H1 (cell line): Measurements from ENCODE around the gene LTBP1. TPM values are rescaled to one million over a fixed set of nuclear protein-coding genes. Genes with fewer than 3 reads are reported as not detected.

Experiments
- ASH2L ChIP-seq: fragments of 200-600, 300-600 bp; sonication (generic); IDR thresholded peaks from one replicate; pipeline ENCODE4 v1.7.1; 2017; ENCODE audit warnings: low read length
- JUND ChIP-seq: IDR thresholded peaks from 2 replicates; pipeline ENCODE4 v1.6.1; 2011; ENCODE audit warnings: mild to moderate bottlenecking, improper control_type of control experiment, low read length
- NRF1 ChIP-seq: IDR thresholded peaks from 2 replicates; pipeline ENCODE4 v1.6.1; 2011; ENCODE audit warnings: mild to moderate bottlenecking, low read depth, low read length, improper control_type of control experiment
- PHF8 ChIP-seq: fragments of 200-600 bp; sonication (generic); conservative IDR thresholded peaks from 2 replicates; pipeline ENCODE4 v1.7.1; 2012; ENCODE audit warnings: low read depth, mild to moderate bottlenecking, inconsistent platforms, low read length, moderate library complexity
- POLR2AphosphoS5 ChIP-seq: IDR thresholded peaks from 2 replicates; pipeline ENCODE4 v1.6.1; 2011; ENCODE audit warnings: low read depth, low read length
- RFX5 ChIP-seq: IDR thresholded peaks from 2 replicates; pipeline ENCODE4 v1.6.1; 2011; ENCODE audit warnings: low read depth, low read length, improper control_type of control experiment, borderline replicate concordance
- SRF ChIP-seq: IDR thresholded peaks from 2 replicates; pipeline ENCODE4 v1.6.1; 2011; ENCODE audit warnings: mild to moderate bottlenecking, low read depth, low read length, moderate library complexity
- TAF1 ChIP-seq: IDR thresholded peaks from 2 replicates; pipeline ENCODE4 v1.6.1; 2011; ENCODE audit warnings: mild to moderate bottlenecking, low read depth, low read length
- TBP ChIP-seq: IDR thresholded peaks from 2 replicates; pipeline ENCODE4 v1.6.1; 2011; ENCODE audit warnings: low read depth, low read length, improper control_type of control experiment
- polyA plus RNA-seq, 7 experiments: library from polyadenylated mRNA; depleted of rRNA in 3 of 7; stranded (reverse) in 5 of 7; unstranded in 2 of 7; fragments of >200 nt in 5 of 7; fragments of 200-250 nt in 2 of 7; gene quantifications; 1 replicate in 5 of 7; 2 replicates in 1 of 7; 4 replicates in 1 of 7; pipeline versions ENCODE4 v1.2.1 to v1.2.3, GENCODE V29; 2011 to 2013; ENCODE audit warnings: missing spikeins in 2 of 7, mixed read lengths in 2 of 7
- total RNA-seq: library from RNA; stranded (reverse); fragmentation: NEBNext Ultra II Directional; extraction: Animal tissue kit (Norgen Biotek cat#: 25700); gene quantifications from 2 replicates; pipeline ENCODE4 v1.2.1, GENCODE V29; 2021
- TF ChIP-seq, protein P1 (sequence below): fragments of 300-600 bp; sonication (generic); IDR thresholded peaks from 2 replicates; pipeline ENCODE4 v1.7.1; 2012; ENCODE audit warnings: low read length, moderate library complexity, mild to moderate bottlenecking, inconsistent platforms; ENCODE audit not compliant: insufficient replicate concordance

The LTBP1 gene
- total and polyA plus RNA-seq, 2 of the 8 experiments (the other 6 are each of a cell fraction or from before 2014, with no cell fraction given) = 15.4 to 24.7 TPM

DNA sequence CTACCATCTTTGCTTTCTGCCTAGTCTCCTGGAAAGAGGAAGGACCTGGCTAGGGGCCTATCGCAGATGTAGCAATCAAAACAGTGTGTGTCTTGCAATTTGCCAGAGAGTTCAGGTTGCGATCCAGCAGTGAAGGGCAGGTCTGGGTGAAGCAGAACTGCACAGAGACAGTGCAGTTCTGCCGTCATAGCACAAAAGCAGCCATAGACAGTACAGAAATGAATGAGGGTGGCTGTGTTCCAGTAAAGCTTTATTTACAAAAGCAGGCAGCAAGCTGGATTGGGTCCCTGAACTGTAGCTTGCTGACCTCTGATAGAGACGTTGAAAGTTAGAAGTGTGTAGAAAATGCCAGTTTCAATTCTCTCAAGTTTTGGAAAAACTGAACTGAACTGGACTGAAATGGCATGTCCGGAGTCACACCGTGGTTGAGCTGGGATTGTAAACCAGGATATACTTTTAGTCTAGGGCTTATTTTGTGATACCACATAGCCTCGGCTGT, 186.8 kb downstream of the LTBP1 start (continued):
- TF ChIP-seq, protein P1, sequence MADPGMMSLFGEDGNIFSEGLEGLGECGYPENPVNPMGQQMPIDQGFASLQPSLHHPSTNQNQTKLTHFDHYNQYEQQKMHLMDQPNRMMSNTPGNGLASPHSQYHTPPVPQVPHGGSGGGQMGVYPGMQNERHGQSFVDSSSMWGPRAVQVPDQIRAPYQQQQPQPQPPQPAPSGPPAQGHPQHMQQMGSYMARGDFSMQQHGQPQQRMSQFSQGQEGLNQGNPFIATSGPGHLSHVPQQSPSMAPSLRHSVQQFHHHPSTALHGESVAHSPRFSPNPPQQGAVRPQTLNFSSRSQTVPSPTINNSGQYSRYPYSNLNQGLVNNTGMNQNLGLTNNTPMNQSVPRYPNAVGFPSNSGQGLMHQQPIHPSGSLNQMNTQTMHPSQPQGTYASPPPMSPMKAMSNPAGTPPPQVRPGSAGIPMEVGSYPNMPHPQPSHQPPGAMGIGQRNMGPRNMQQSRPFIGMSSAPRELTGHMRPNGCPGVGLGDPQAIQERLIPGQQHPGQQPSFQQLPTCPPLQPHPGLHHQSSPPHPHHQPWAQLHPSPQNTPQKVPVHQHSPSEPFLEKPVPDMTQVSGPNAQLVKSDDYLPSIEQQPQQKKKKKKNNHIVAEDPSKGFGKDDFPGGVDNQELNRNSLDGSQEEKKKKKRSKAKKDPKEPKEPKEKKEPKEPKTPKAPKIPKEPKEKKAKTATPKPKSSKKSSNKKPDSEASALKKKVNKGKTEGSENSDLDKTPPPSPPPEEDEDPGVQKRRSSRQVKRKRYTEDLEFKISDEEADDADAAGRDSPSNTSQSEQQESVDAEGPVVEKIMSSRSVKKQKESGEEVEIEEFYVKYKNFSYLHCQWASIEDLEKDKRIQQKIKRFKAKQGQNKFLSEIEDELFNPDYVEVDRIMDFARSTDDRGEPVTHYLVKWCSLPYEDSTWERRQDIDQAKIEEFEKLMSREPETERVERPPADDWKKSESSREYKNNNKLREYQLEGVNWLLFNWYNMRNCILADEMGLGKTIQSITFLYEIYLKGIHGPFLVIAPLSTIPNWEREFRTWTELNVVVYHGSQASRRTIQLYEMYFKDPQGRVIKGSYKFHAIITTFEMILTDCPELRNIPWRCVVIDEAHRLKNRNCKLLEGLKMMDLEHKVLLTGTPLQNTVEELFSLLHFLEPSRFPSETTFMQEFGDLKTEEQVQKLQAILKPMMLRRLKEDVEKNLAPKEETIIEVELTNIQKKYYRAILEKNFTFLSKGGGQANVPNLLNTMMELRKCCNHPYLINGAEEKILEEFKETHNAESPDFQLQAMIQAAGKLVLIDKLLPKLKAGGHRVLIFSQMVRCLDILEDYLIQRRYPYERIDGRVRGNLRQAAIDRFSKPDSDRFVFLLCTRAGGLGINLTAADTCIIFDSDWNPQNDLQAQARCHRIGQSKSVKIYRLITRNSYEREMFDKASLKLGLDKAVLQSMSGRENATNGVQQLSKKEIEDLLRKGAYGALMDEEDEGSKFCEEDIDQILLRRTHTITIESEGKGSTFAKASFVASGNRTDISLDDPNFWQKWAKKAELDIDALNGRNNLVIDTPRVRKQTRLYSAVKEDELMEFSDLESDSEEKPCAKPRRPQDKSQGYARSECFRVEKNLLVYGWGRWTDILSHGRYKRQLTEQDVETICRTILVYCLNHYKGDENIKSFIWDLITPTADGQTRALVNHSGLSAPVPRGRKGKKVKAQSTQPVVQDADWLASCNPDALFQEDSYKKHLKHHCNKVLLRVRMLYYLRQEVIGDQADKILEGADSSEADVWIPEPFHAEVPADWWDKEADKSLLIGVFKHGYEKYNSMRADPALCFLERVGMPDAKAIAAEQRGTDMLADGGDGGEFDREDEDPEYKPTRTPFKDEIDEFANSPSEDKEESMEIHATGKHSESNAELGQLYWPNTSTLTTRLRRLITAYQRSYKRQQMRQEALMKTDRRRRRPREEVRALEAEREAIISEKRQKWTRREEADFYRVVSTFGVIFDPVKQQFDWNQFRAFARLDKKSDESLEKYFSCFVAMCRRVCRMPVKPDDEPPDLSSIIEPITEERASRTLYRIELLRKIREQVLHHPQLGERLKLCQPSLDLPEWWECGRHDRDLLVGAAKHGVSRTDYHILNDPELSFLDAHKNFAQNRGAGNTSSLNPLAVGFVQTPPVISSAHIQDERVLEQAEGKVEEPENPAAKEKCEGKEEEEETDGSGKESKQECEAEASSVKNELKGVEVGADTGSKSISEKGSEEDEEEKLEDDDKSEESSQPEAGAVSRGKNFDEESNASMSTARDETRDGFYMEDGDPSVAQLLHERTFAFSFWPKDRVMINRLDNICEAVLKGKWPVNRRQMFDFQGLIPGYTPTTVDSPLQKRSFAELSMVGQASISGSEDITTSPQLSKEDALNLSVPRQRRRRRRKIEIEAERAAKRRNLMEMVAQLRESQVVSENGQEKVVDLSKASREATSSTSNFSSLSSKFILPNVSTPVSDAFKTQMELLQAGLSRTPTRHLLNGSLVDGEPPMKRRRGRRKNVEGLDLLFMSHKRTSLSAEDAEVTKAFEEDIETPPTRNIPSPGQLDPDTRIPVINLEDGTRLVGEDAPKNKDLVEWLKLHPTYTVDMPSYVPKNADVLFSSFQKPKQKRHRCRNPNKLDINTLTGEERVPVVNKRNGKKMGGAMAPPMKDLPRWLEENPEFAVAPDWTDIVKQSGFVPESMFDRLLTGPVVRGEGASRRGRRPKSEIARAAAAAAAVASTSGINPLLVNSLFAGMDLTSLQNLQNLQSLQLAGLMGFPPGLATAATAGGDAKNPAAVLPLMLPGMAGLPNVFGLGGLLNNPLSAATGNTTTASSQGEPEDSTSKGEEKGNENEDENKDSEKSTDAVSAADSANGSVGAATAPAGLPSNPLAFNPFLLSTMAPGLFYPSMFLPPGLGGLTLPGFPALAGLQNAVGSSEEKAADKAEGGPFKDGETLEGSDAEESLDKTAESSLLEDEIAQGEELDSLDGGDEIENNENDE = no peak
- TF ChIP-seq RFX5 (no peak), PHF8 (no peak), SRF (no peak), JUND (no peak), ASH2L (no peak), NRF1 (no peak), TAF1 (no peak), POLR2AphosphoS5 (no peak), TBP (no peak)
